ENCODE measurements around the gene MYO10.
"Not testable (repeated sequence)": the region's sequence is repeated elsewhere in the genome, so short reads cannot be mapped to it uniquely, and the experiment has no call there.

Gene MYO10

GRCh38 chr5:16740811-16741392 is 195.2 kb downstream of the MYO10 start:
- DNase-seq (ENCODE audit: low read depth in 2 of 2): no peak

- no peak for DNase-seq (ENCODE audit: low read depth in 2 of 2)
Measured at GRCh38 chr5:16740066-16740810, 195.8 kb downstream of the MYO10 start.

GRCh38 chr5:16738393-16738792 is 197.7 kb downstream of the MYO10 start:
- not testable (repeated sequence) for DNase-seq (ENCODE audit: low read depth in 2 of 2)

GRCh38 chr5:16737620-16738364 is 198.3 kb downstream of the MYO10 start:
- DNase-seq (ENCODE audit: low read depth in 2 of 2): no peak

GRCh38 chr5:16737209-16737608 is 198.9 kb downstream of the MYO10 start:
- no peak for DNase-seq (ENCODE audit: low read depth in 2 of 2)

GRCh38 chr5:16736158-16736995 is 199.7 kb downstream of the MYO10 start:
- no peak for DNase-seq (ENCODE audit: low read depth in 2 of 2)

- DNase-seq (ENCODE audit: low read depth in 2 of 2): no peak
Measured at GRCh38 chr5:16735101-16736060, 200.7 kb downstream of the MYO10 start.

- no peak for DNase-seq (ENCODE audit: low read depth in 2 of 2)
Measured at GRCh38 chr5:16733331-16734006, 202.6 kb downstream of the MYO10 start.

- DNase-seq (ENCODE audit: low read depth in 2 of 2): no peak
Measured at GRCh38 chr5:16732356-16732755, 203.7 kb downstream of the MYO10 start.

- no peak for DNase-seq (ENCODE audit: low read depth in 2 of 2)
Measured at GRCh38 chr5:16727755-16728325, 208.2 kb downstream of the MYO10 start.

- DNase-seq (ENCODE audit: low read depth in 2 of 2): no peak
Measured at GRCh38 chr5:16726538-16726946, 209.5 kb downstream of the MYO10 start.

GRCh38 chr5:16725575-16725974 is 210.5 kb downstream of the MYO10 start:
- no peak for DNase-seq (ENCODE audit: low read depth in 2 of 2)

- DNase-seq (ENCODE audit: low read depth in 2 of 2): no peak
Measured at GRCh38 chr5:16723821-16724220, 212.3 kb downstream of the MYO10 start.

GRCh38 chr5:16722097-16722495 is 214.0 kb downstream of the MYO10 start:
- DNase-seq (ENCODE audit: low read depth in 2 of 2): no peak

GRCh38 chr5:16721151-16722096 is 214.7 kb downstream of the MYO10 start:
- no peak for DNase-seq (ENCODE audit: low read depth in 2 of 2)

- not testable (repeated sequence) for DNase-seq (ENCODE audit: low read depth in 2 of 2)
Measured at GRCh38 chr5:16718036-16718435, 218.1 kb downstream of the MYO10 start.

GRCh38 chr5:16713386-16713928 is 222.6 kb downstream of the MYO10 start:
- no peak for DNase-seq (ENCODE audit: low read depth in 2 of 2)

GRCh38 chr5:16712620-16713019 is 223.5 kb downstream of the MYO10 start:
- no peak for DNase-seq (ENCODE audit: low read depth in 2 of 2)

Data from stimulated activated CD8-positive, alpha-beta memory T cell treated with anti-CD3 and anti-CD28 coated beads, Interleukin-7, amount 100 ng/mL, for 4 hours (primary cell).